ENCODE data around the gene CLDN24.

DNA sequence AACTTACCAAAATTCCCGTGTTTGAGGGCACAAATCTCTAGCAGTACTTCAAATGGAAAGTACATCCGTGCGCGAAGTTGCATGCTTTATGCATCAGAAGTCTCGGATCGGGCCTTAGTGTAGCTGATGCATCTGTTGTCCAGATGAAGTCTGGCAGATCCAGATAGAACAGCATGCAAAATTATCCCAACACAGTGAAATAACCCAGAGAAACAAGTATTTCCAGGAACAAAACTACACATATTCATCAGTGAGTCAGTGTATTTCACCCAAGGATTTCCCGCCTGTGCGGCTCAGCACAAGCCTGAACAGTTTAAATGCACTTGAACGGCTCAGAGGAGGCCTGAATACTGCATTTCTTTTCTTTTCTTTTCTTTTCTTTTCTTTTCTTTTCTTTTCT lies 27.4 kb upstream of the CLDN24 start:
- TF ChIP-seq POLR2A (IDR thresholded peaks at IDR 0.05): no peak
- TF ChIP-seq, protein P1, sequence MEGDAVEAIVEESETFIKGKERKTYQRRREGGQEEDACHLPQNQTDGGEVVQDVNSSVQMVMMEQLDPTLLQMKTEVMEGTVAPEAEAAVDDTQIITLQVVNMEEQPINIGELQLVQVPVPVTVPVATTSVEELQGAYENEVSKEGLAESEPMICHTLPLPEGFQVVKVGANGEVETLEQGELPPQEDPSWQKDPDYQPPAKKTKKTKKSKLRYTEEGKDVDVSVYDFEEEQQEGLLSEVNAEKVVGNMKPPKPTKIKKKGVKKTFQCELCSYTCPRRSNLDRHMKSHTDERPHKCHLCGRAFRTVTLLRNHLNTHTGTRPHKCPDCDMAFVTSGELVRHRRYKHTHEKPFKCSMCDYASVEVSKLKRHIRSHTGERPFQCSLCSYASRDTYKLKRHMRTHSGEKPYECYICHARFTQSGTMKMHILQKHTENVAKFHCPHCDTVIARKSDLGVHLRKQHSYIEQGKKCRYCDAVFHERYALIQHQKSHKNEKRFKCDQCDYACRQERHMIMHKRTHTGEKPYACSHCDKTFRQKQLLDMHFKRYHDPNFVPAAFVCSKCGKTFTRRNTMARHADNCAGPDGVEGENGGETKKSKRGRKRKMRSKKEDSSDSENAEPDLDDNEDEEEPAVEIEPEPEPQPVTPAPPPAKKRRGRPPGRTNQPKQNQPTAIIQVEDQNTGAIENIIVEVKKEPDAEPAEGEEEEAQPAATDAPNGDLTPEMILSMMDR (IDR thresholded peaks at IDR 0.05): no peak

Measured in upper lobe of left lung (tissue), 4 donors.